Kidney (tissue), 14 donors: ENCODE results near the gene ME1. TPM values are rescaled to one million over a fixed set of nuclear protein-coding genes. Genes with fewer than 3 reads are reported as not detected.

ENCODE experiments used
- DNase-seq, 5 donors: peaks; one replicate each; pipeline ENCODE4 v3.0.0-alpha.2; 2013 to 2020
- FAIRE-seq: peaks from 2 replicates; lab custom pipeline; 2012; peaks lifted over from hg19 to GRCh38; lab: Jason Lieb, UNC
- H3K27ac ChIP-seq, 2 donors: one replicate each; pipeline ENCODE4 v1.7.0; 2013; ENCODE audit warnings: low read depth in 2 of 2, low read length in 2 of 2, inconsistent platforms in 1 of 2
- H3K27me3 ChIP-seq: one replicate; pipeline ENCODE4 v1.7.1; 2013; ENCODE audit warnings: low read length, inconsistent platforms; ENCODE audit not compliant: control insufficient read depth, insufficient read depth
- H3K36me3 ChIP-seq, 3 donors: one replicate each; pipeline versions ENCODE4 v1.7.0 to v1.7.1; 2013; ENCODE audit warnings: low read length in 3 of 3, control low read depth in 1 of 3, inconsistent platforms in 1 of 3; ENCODE audit not compliant: insufficient read depth in 3 of 3, control insufficient read depth in 2 of 3
- H3K4me1 ChIP-seq, 3 donors: one replicate each; pipeline versions ENCODE4 v1.7.0 to v1.7.1; 2013; ENCODE audit warnings: low read length in 3 of 3, inconsistent platforms in 1 of 3, low read depth in 1 of 3; ENCODE audit not compliant: control insufficient read depth in 2 of 3, insufficient read depth in 2 of 3
- H3K4me3 ChIP-seq, 3 donors: one replicate each; pipeline versions ENCODE4 v1.7.0 to v1.8.1; 2013; ENCODE audit warnings: low read length in 3 of 3, control low read depth in 1 of 3, inconsistent platforms in 1 of 3
- H3K9ac ChIP-seq, 3 donors: one replicate each; pipeline versions ENCODE4 v1.7.0 to v1.7.1; 2013; ENCODE audit warnings: low read length in 3 of 3, control low read depth in 1 of 3, inconsistent platforms in 1 of 3
- H3K9me3 ChIP-seq, 3 donors: one replicate each; pipeline versions ENCODE4 v1.7.0 to v1.7.1; 2013; ENCODE audit warnings: low read length in 3 of 3, control low read depth in 1 of 3, inconsistent platforms in 1 of 3; ENCODE audit not compliant: control insufficient read depth in 2 of 3, insufficient read depth in 1 of 3
- intact Hi-C: fragments of 100-400 bp; cut with DNase I; formaldehyde crosslinking; loops from one replicate; pipeline ENCODE4 v1.11.1; 2022
- polyA plus RNA-seq: library from polyadenylated mRNA; stranded (reverse); fragments of 350-450 nt; fragmentation: Illumina TruSeq; extraction: RNeasy Lipid Tissue Mini Kit (QIAGEN cat#74804); gene quantifications from one replicate; pipeline ENCODE4 v1.2.3, GENCODE V29; 2014; ENCODE audit warnings: low read depth, low replicate concordance; ENCODE audit not compliant: insufficient read depth
- total RNA-seq: library from RNA; stranded (reverse); fragmentation: NEBNext Ultra II Directional; extraction: Animal tissue kit (Norgen Biotek cat#: 25700); gene quantifications from one replicate; pipeline ENCODE4 v1.2.1, GENCODE V29; 2021
- TF ChIP-seq, protein P1 (sequence below): IDR thresholded peaks from 3 replicates; pipeline ENCODE4 v1.5.1; 2012; ENCODE audit warnings: mild to moderate bottlenecking, moderate library complexity, borderline replicate concordance; ENCODE audit not compliant: insufficient read depth; ENCODE audit errors: extremely low read depth
- donor health status: control.
- donor health status: control.
- donor health status: control.
- donor health status: control.
- donor health status: control.
- donor health status: DM: yes; HTN: yes; CAD: no.
- donor health status: Normal renal cell carcinoma (clear cell type).

The ME1 gene
- total and polyA plus RNA-seq, 2 donors from 2014 or later, result 3.3 to 5.5 TPM

- intact Hi-C loops, result no loop called here
- DNase-seq (no peak), FAIRE-seq (no peak)
- H3K4me1 ChIP-seq, result no peaks in the 10 kb centered on the region
- H3K27ac ChIP-seq, result no peak overlapping the region
- TF ChIP-seq, protein P1, sequence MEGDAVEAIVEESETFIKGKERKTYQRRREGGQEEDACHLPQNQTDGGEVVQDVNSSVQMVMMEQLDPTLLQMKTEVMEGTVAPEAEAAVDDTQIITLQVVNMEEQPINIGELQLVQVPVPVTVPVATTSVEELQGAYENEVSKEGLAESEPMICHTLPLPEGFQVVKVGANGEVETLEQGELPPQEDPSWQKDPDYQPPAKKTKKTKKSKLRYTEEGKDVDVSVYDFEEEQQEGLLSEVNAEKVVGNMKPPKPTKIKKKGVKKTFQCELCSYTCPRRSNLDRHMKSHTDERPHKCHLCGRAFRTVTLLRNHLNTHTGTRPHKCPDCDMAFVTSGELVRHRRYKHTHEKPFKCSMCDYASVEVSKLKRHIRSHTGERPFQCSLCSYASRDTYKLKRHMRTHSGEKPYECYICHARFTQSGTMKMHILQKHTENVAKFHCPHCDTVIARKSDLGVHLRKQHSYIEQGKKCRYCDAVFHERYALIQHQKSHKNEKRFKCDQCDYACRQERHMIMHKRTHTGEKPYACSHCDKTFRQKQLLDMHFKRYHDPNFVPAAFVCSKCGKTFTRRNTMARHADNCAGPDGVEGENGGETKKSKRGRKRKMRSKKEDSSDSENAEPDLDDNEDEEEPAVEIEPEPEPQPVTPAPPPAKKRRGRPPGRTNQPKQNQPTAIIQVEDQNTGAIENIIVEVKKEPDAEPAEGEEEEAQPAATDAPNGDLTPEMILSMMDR, result no peak
- no peaks in the 10 kb centered on the region for H3K9me3 ChIP-seq
- H3K9ac ChIP-seq, result no peak overlapping the region
- H3K36me3 ChIP-seq, result peaks cover 2 to 5% (median 4%) of the 10 kb centered on the region in 3 donors
- H3K4me3 ChIP-seq, result no peak overlapping the region
- no peaks in the 10 kb centered on the region for H3K27me3 ChIP-seq
Measured at GRCh38 chr6:83188501-83188900, 242.3 kb downstream of the ME1 start.

DNA sequence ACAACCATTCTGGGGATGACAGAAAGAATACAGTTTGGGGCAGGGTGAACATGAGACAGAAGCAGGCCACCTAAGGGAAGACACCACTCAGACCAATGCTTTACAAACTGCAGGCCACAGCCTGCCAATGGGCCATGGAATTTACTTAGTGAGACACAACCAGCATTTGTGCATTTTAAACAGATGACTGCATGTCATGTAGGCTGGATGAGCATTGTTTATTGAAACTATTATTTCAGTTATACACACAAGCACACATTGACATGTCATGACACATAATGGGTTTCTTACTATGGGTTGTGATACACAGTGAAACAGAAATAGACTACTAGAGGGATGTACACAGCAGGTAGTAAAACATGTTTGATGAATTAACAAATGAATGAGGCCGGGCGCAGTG lies 245.8 kb downstream of the ME1 start:
- no peak for FAIRE-seq
- TF ChIP-seq, protein P1, result no peak
- Histone ChIP-seq H3K27me3 (no peaks in the 10 kb centered on the region), H3K4me1 (no peaks in the 10 kb centered on the region), H3K9me3 (no peaks in the 10 kb centered on the region), H3K9ac (no peak overlapping the region), H3K36me3 (peaks cover 2 to 20% (median 19%) of the 10 kb centered on the region in 3 donors), H3K4me3 (no peak overlapping the region), H3K27ac (no peak overlapping the region)
- no peak for DNase-seq
- intact Hi-C loops, result no loop called here

DNA sequence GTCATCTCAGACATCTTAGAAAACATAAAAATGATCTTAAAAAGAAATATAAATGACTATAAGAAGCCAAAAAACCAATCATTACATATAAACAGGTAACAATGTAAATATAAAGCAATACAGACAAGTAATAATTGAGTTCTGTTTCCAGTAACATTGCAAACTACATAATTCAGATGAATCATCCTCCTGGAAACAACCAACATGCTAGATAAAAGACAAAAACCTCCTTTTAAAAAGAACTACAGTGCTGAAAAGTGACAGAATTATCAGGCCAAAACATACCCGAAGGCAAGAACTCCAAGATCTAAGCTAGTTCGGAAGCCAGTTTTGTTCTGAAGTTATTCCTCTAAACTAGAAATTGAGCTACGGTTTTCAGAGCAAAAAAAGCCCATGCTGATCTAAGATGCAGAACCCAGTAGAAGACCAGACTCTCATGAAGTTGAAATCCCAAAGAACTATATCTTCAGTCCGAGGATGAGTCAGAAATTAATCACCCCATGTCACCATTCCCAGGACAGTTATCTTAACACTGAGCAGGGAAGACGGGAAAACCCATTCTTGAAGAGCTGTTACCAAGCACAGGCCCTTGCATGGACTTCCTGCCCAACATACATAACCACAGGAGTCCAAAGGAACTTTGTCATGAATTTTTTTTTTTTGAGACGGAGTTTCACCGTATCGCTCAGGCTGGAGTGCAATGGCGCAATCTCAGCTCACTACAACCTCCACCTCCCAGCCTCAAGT lies 247.6 kb downstream of the ME1 start:
- FAIRE-seq (no peak), DNase-seq (no peak)
- TF ChIP-seq, protein P1, result no peak
- no peak overlapping the region for H3K9ac ChIP-seq
- intact Hi-C loops, result no loop called here
- no peaks in the 10 kb centered on the region for H3K9me3 ChIP-seq
- no peak overlapping the region for H3K4me3 ChIP-seq
- H3K27me3 ChIP-seq, result no peaks in the 10 kb centered on the region
- H3K4me1 ChIP-seq, result no peaks in the 10 kb centered on the region
- peaks cover 2 to 28% (median 19%) of the 10 kb centered on the region in 3 donors for H3K36me3 ChIP-seq
- H3K27ac ChIP-seq, result no peak overlapping the region

- no peak overlapping the region for H3K4me3 ChIP-seq
- FAIRE-seq (peak; percentile 66), DNase-seq (no peak)
- H3K9me3 ChIP-seq, result no peaks in the 10 kb centered on the region
- intact Hi-C loops, result no loop called here
- peaks cover 2 to 33% (median 19%) of the 10 kb centered on the region in 3 donors for H3K36me3 ChIP-seq
- no peak overlapping the region for H3K27ac ChIP-seq
- no peak overlapping the region for H3K9ac ChIP-seq
- TF ChIP-seq, protein P1, result no peak
- no peaks in the 10 kb centered on the region for H3K4me1 ChIP-seq
- no peaks in the 10 kb centered on the region for H3K27me3 ChIP-seq
Measured at GRCh38 chr6:83182114-83182513, 248.7 kb downstream of the ME1 start.
